Activated T-cell treated with anti-CD3 and anti-CD28 coated beads for 24 hours (primary cell): ENCODE results near the gene PTEN.
A peak's percentile ranks its signal among the peaks of the same experiment; 100 is the strongest.
"Not testable (repeated sequence)": the region's sequence is repeated elsewhere in the genome, so short reads cannot be mapped to it uniquely, and the experiment has no call there.

Experiments used
- DNase-seq: peaks from one replicate; pipeline ENCODE4 v3.0.0-alpha.2; 2020; ENCODE audit warnings: low read depth

The PTEN gene

GRCh38 chr10:87863053-87863943 lies at the start of gene PTEN, which contains the start of gene KLLN:
Gene PTEN, plus strand, starts transcription at chr10:87863625. Its CDS starts 845 bp downstream, at chr10:87864470.
Gene KLLN, minus strand, starts transcription at chr10:87863533. Its CDS starts 1,046 bp downstream, at chr10:87862487.
- peak; percentile 78 for DNase-seq

GRCh38 chr10:87816163-87816897 lies 47.1 kb upstream of the PTEN start:
- DNase-seq = no peak

- DNase-seq = no peak
Observed at GRCh38 chr10:87816898-87817608, 46.4 kb upstream of the PTEN start.

GRCh38 chr10:87817609-87818504 lies 45.6 kb upstream of the PTEN start, which contains the start of gene ATAD1:
Gene ATAD1, minus strand, starts transcription at chr10:87818226. Its CDS starts 3,627 bp downstream, at chr10:87814599.
- peak; percentile 86 for DNase-seq

- peak; percentile 57 for DNase-seq
Observed at GRCh38 chr10:87818505-87819288, 44.7 kb upstream of the PTEN start.

- DNase-seq = no peak
Observed at GRCh38 chr10:87819289-87819585, 44.2 kb upstream of the PTEN start.

- DNase-seq = no peak
Observed at GRCh38 chr10:87826653-87827052, 36.8 kb upstream of the PTEN start.

GRCh38 chr10:87827681-87828080 lies 35.7 kb upstream of the PTEN start:
- DNase-seq = no peak

GRCh38 chr10:87829051-87829450 lies 34.4 kb upstream of the PTEN start:
- DNase-seq = not testable (repeated sequence)

- no peak for DNase-seq
Observed at GRCh38 chr10:87829986-87830729, 33.3 kb upstream of the PTEN start.

- DNase-seq = no peak
Observed at GRCh38 chr10:87836098-87836497, 27.3 kb upstream of the PTEN start.

- no peak for DNase-seq
Observed at GRCh38 chr10:87837445-87837844, 26.0 kb upstream of the PTEN start.

GRCh38 chr10:87838650-87839049 lies 24.8 kb upstream of the PTEN start:
- no peak for DNase-seq

GRCh38 chr10:87841186-87841585 lies 22.2 kb upstream of the PTEN start:
- no peak for DNase-seq

GRCh38 chr10:87842220-87842641 lies 21.2 kb upstream of the PTEN start:
- DNase-seq = no peak

- DNase-seq = no peak
Observed at GRCh38 chr10:87842776-87843497, 20.5 kb upstream of the PTEN start.

- no peak for DNase-seq
Observed at GRCh38 chr10:87843714-87844113, 19.7 kb upstream of the PTEN start.

GRCh38 chr10:87844837-87845623 lies 18.4 kb upstream of the PTEN start:
- DNase-seq = no peak
